SK-N-SH treated with all-trans-retinoic acid at 6 μM for 48 hours (cell line): ENCODE results near the gene BCR.

Source experiments
- BACH2 ChIP-seq: fragments of 250-450 bp; sonication (Bioruptor Pico); IDR thresholded peaks from 2 replicates; pipeline ENCODE4 v1.9.0; 2021; ENCODE audit warnings: mild to moderate bottlenecking, borderline replicate concordance
- ESRRG ChIP-seq: fragments of 250-450 bp; sonication (Bioruptor Pico); IDR thresholded peaks from 2 replicates; pipeline ENCODE4 v1.6.1; 2021; ENCODE audit warnings: mild to moderate bottlenecking
- GLIS3 ChIP-seq: fragments of 250-450 bp; sonication (Bioruptor Pico); IDR thresholded peaks from 2 replicates; pipeline ENCODE4 v1.5.0; 2020; ENCODE audit warnings: mild to moderate bottlenecking, moderate library complexity
- OSR1 ChIP-seq: fragments of 250-450 bp; sonication (Bioruptor Pico); IDR thresholded peaks from 2 replicates; pipeline ENCODE4 v1.8.0; 2022; ENCODE audit warnings: moderate library complexity, mild to moderate bottlenecking, inconsistent platforms
- PPARA ChIP-seq: fragments of 250-450 bp; sonication (Bioruptor Pico); IDR thresholded peaks from 2 replicates; pipeline ENCODE4 v1.5.0; 2020; ENCODE audit warnings: mild to moderate bottlenecking, borderline replicate concordance
- RARB ChIP-seq: fragments of 250-450 bp; sonication (Bioruptor Pico); IDR thresholded peaks from 2 replicates; pipeline ENCODE4 v1.8.0; 2021; ENCODE audit warnings: mild to moderate bottlenecking, moderate library complexity
- ZFP30 ChIP-seq: fragments of 450-650 bp; formaldehyde crosslinking; IDR thresholded peaks from 2 replicates; pipeline ENCODE4 v1.5.0; 2022; ENCODE audit warnings: mild to moderate bottlenecking, moderate library complexity
- ZNF565 ChIP-seq: fragments of 450-650 bp; formaldehyde crosslinking; conservative IDR thresholded peaks from 2 replicates; pipeline ENCODE4 v1.5.0; 2020; ENCODE audit warnings: low read depth, mild to moderate bottlenecking, moderate library complexity

DNA sequence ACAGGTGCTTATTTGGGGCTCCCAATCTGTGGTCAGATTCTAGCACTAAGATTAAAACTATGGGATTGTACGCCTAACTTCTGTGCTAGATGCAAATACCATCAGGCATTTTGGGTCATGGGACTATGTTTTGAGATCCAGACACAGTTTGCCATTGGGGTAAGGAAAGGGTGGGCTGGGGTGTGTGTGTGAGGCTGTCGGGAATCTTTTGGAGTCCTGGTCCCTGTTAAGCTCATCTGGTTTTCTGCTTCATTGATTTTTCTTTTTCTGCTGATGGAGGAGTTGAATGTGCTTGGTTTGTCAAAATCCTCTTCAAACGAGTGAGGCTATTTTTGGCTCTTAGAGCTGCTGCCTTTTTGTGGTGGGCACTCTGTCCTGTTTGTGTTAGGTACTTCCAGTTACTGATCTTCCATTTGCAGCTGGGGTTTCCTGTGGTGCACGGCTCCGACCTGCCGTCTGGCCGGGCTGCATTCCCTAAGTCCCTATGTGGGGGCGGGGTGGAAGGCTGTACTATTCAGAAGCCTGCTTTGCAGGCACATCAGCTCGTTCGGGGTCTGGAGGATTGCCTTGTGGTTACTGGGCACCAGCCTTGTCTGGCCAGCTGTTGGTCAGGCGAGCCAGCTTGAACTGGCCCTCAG, 2.9 kb downstream of the BCR start:
- no peak for TF ChIP-seq BACH2 (CRISPR knock-in tag)
- no peak for TF ChIP-seq PPARA (CRISPR knock-in tag)
- TF ChIP-seq GLIS3 (CRISPR knock-in tag) = no peak
- TF ChIP-seq OSR1 (CRISPR knock-in tag) = no peak
- TF ChIP-seq ZFP30 (CRISPR knock-in tag) = no peak
- no peak for TF ChIP-seq ESRRG (CRISPR knock-in tag)
- TF ChIP-seq ZNF565 = no peak
- TF ChIP-seq RARB (CRISPR knock-in tag) = no peak
